Keratinocyte (primary cell): Measurements from ENCODE around the gene RHCG. TPM values are rescaled to one million over a fixed set of nuclear protein-coding genes. Genes with fewer than 3 reads are reported as not detected.

ENCODE experiments used
- DNase-seq: peaks from one replicate; pipeline ENCODE4 v3.0.0-alpha.2; 2011; ENCODE audit warnings: low read depth, missing footprints, low spot score
- FAIRE-seq: peaks from 2 replicates; lab custom pipeline; 2011; peaks lifted over from hg19 to GRCh38; lab: Jason Lieb, UNC
- H2AFZ ChIP-seq: 2 replicates; pipeline ENCODE4 v1.6.0; 2012; ENCODE audit warnings: low read length, control low read depth, inconsistent platforms; ENCODE audit not compliant: control insufficient read depth
- H3K27ac ChIP-seq: 2 replicates; pipeline ENCODE4 v1.5.1; 2011; ENCODE audit warnings: low read length; ENCODE audit not compliant: control insufficient read depth, insufficient read depth
- H3K27me3 ChIP-seq: 3 replicates; pipeline ENCODE4 v1.6.0; 2011; ENCODE audit warnings: low read length; ENCODE audit not compliant: control insufficient read depth, insufficient read depth; ENCODE audit errors: extremely low read depth
- H3K36me3 ChIP-seq, 2 experiments: 2 replicates in 1 of 2; 3 replicates in 1 of 2; pipeline ENCODE4 v1.5.1; 2011; ENCODE audit warnings: low read length in 2 of 2, mild to moderate bottlenecking in 1 of 2; ENCODE audit not compliant: control insufficient read depth in 2 of 2, insufficient read depth in 2 of 2; ENCODE audit errors: extremely low read depth in 1 of 2
- H3K4me1 ChIP-seq: 3 replicates; pipeline ENCODE4 v1.5.1; 2011; ENCODE audit warnings: low read length; ENCODE audit not compliant: control insufficient read depth, insufficient read depth; ENCODE audit errors: extremely low read depth
- H3K4me2 ChIP-seq: 3 replicates; pipeline ENCODE4 v1.6.0; 2011; ENCODE audit warnings: low read depth, low read length; ENCODE audit not compliant: control insufficient read depth, insufficient read depth; ENCODE audit errors: extremely low read depth
- H3K4me3 ChIP-seq, 3 experiments: fragments of 200-600 bp in 1 of 3; sonication (generic) in 1 of 3; 2 replicates in 2 of 3; 3 replicates in 1 of 3; pipeline ENCODE4 v1.5.1; 2011 to 2016; ENCODE audit warnings: low read length in 3 of 3, mild to moderate bottlenecking in 3 of 3, control low read depth in 2 of 3, inconsistent platforms in 1 of 3, low read depth in 1 of 3, mixed read lengths in 1 of 3, mixed run types in 1 of 3, moderate library complexity in 1 of 3; ENCODE audit not compliant: control insufficient read depth in 2 of 3, insufficient read depth in 2 of 3; ENCODE audit errors: extremely low read depth in 1 of 3
- H3K79me2 ChIP-seq: 2 replicates; pipeline ENCODE4 v1.6.0; 2012; ENCODE audit warnings: low read length; ENCODE audit not compliant: control insufficient read depth, insufficient read depth
- H3K9ac ChIP-seq: 3 replicates; pipeline ENCODE4 v1.6.0; 2011; ENCODE audit warnings: low read length; ENCODE audit not compliant: control insufficient read depth, insufficient read depth; ENCODE audit errors: extremely low read depth
- H3K9me1 ChIP-seq: 3 replicates; pipeline ENCODE4 v1.6.0; 2011; ENCODE audit warnings: low read length; ENCODE audit not compliant: control insufficient read depth, insufficient read depth; ENCODE audit errors: extremely low read depth
- H3K9me3 ChIP-seq: 2 replicates; pipeline ENCODE4 v1.5.1; 2012; ENCODE audit warnings: low read depth, low read length; ENCODE audit not compliant: control insufficient read depth
- H4K20me1 ChIP-seq: 3 replicates; pipeline ENCODE4 v1.6.0; 2011; ENCODE audit warnings: low read length; ENCODE audit not compliant: control insufficient read depth, insufficient read depth; ENCODE audit errors: extremely low read depth
- EZH2 ChIP-seq: IDR thresholded peaks from one replicate; pipeline ENCODE4 v1.6.1; 2012; ENCODE audit warnings: inconsistent platforms, mild to moderate bottlenecking, low read length, moderate library complexity
- dilution Hi-C: fragments of 300-500 bp; cut with MboI; formaldehyde crosslinking; loops from one replicate; pipeline ENCODE4 v1.7.0; 2020; ENCODE audit warnings: low sequenced_read_pairs; ENCODE audit not compliant: extremely low pct_ligation_motif_present
- polyA plus RNA-seq, 5 experiments: library from polyadenylated mRNA; depleted of rRNA in 3 of 5; stranded (reverse) in 3 of 5; stranded (forward) in 1 of 5; unstranded in 1 of 5; fragments of >200 nt; gene quantifications; 1 replicate in 1 of 5; 2 replicates in 3 of 5; 3 replicates in 1 of 5; pipeline versions ENCODE4 v1.2.1 to v1.2.3, GENCODE V29; 2011 to 2012; ENCODE audit warnings: missing spikeins in 2 of 5, low read depth in 1 of 5, low replicate concordance in 1 of 5
- TF ChIP-seq, protein P1 (sequence below), 3 experiments: IDR thresholded peaks in 1 of 3; conservative IDR thresholded peaks in 1 of 3; optimal IDR thresholded peaks in 1 of 3; 2 replicates in 2 of 3; 3 replicates in 1 of 3; pipeline versions ENCODE3 to v1.5.1; 2011; ENCODE audit warnings: low read length in 3 of 3, mild to moderate bottlenecking in 3 of 3, moderate library complexity in 2 of 3, control low read depth in 1 of 3, inconsistent platforms in 1 of 3; ENCODE audit not compliant: insufficient read depth in 2 of 3; ENCODE audit errors: extremely low read depth in 1 of 3

The RHCG gene
- polyA plus RNA-seq, 1 donor (not counting 4 experiments of a cell fraction or from before 2014, with no cell fraction given), result 6.9 TPM

DNA sequence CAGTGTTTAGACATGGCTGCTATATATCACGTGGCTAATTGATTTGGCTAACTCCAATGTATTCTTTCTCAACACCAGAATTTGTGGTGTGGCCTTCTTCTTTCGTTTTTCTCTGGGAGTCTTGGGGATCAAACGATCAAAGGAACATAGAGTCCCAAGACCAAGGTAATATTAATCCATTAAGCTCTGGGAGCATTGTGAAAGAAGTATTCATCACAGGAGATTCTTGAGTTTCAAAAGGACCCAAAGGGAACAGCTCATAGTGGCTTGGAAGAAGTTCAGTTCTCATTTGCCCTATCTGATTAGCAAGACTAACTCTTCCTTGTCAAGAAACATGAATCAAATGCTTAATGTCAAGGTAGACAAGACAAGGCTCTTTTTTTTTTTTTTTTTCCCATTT lies 46.0 kb upstream of the RHCG start:
- Histone ChIP-seq H3K4me3 (no peak overlapping the region), H3K36me3 (no peaks in the 10 kb centered on the region), H3K27me3 (no peaks in the 10 kb centered on the region), H4K20me1 (no peaks in the 10 kb centered on the region), H3K4me1 (no peaks in the 10 kb centered on the region), H3K9me3 (no peaks in the 10 kb centered on the region), H3K27ac (no peak overlapping the region), H2AFZ (no peak overlapping the region), H3K4me2 (no peak overlapping the region), H3K79me2 (no peaks in the 10 kb centered on the region), H3K9me1 (no peaks in the 10 kb centered on the region), H3K9ac (no peak overlapping the region)
- no peak for TF ChIP-seq EZH2
- TF ChIP-seq, protein P1, sequence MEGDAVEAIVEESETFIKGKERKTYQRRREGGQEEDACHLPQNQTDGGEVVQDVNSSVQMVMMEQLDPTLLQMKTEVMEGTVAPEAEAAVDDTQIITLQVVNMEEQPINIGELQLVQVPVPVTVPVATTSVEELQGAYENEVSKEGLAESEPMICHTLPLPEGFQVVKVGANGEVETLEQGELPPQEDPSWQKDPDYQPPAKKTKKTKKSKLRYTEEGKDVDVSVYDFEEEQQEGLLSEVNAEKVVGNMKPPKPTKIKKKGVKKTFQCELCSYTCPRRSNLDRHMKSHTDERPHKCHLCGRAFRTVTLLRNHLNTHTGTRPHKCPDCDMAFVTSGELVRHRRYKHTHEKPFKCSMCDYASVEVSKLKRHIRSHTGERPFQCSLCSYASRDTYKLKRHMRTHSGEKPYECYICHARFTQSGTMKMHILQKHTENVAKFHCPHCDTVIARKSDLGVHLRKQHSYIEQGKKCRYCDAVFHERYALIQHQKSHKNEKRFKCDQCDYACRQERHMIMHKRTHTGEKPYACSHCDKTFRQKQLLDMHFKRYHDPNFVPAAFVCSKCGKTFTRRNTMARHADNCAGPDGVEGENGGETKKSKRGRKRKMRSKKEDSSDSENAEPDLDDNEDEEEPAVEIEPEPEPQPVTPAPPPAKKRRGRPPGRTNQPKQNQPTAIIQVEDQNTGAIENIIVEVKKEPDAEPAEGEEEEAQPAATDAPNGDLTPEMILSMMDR (optimal IDR thresholded peaks at IDR 0.05 in 1 of 3, IDR thresholded peaks at IDR 0.05 in 1 of 3, conservative IDR thresholded peaks at IDR 0.05 in 1 of 3; ENCODE audit: extremely low read depth in 1 of 3, insufficient read depth in 2 of 3, low read length in 3 of 3), result no peak
- FAIRE-seq (no peak), DNase-seq (no peak)
- dilution Hi-C loops, result no loop called here

DNA sequence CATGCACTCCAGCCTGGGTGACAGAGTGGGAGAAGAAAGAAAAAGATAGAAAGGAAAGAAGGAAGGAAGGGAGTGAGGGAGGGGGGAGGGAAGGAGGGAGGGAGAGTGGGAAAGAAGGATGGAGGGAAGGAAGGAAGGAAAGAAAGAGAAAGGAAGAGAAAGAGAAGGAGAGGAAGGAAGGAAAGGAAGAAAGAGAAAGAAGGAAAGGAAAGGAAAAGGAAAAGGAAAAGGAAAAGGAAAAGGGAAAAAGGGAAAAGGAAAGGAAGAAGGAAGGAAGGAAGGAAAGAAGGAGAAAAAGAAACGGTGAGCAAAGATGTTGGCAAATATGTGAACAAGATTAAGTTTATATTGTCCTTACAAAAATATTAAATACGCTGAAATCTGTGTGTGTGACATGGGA lies 42.6 kb upstream of the RHCG start:
- Histone ChIP-seq H3K27ac (no peak overlapping the region), H3K4me2 (no peak overlapping the region), H3K9me1 (no peaks in the 10 kb centered on the region), H3K9me3 (no peaks in the 10 kb centered on the region), H4K20me1 (no peaks in the 10 kb centered on the region), H2AFZ (no peak overlapping the region), H3K79me2 (no peaks in the 10 kb centered on the region), H3K9ac (no peak overlapping the region), H3K4me3 (no peak overlapping the region), H3K27me3 (no peaks in the 10 kb centered on the region), H3K4me1 (no peaks in the 10 kb centered on the region), H3K36me3 (no peaks in the 10 kb centered on the region)
- dilution Hi-C loops, result no loop called here
- FAIRE-seq (no peak), DNase-seq (no peak)
- no peak for TF ChIP-seq EZH2
- TF ChIP-seq, protein P1 (optimal IDR thresholded peaks at IDR 0.05 in 1 of 3, IDR thresholded peaks at IDR 0.05 in 1 of 3, conservative IDR thresholded peaks at IDR 0.05 in 1 of 3; ENCODE audit: extremely low read depth in 1 of 3, insufficient read depth in 2 of 3, low read length in 3 of 3), result no peak
